HUES64 (cell line): Measurements from ENCODE around the gene ISG20L2.

Experiments used
- H3K27ac ChIP-seq: 2 replicates; pipeline ENCODE4 v1.7.0; 2013; ENCODE audit warnings: low read depth, low read length, inconsistent platforms
- H3K27me3 ChIP-seq: 2 replicates; pipeline ENCODE4 v1.6.1; 2013; ENCODE audit warnings: mild to moderate bottlenecking, low read length; ENCODE audit not compliant: insufficient read depth
- H3K36me3 ChIP-seq: 2 replicates; pipeline ENCODE4 v1.6.1; 2013; ENCODE audit warnings: mild to moderate bottlenecking, low read length; ENCODE audit not compliant: insufficient read depth
- H3K4me1 ChIP-seq: 2 replicates; pipeline ENCODE4 v1.6.1; 2013; ENCODE audit warnings: mild to moderate bottlenecking, low read length, moderate library complexity; ENCODE audit not compliant: insufficient read depth
- H3K4me3 ChIP-seq: 2 replicates; pipeline ENCODE4 v1.5.1; 2013; ENCODE audit warnings: mild to moderate bottlenecking, low read length, moderate library complexity
- H3K9ac ChIP-seq: 2 replicates; pipeline ENCODE4 v1.6.1; 2013; ENCODE audit warnings: mild to moderate bottlenecking, low read depth, low read length
- H3K9me3 ChIP-seq: 2 replicates; pipeline ENCODE4 v1.6.1; 2013; ENCODE audit warnings: low read depth, low read length; ENCODE audit not compliant: insufficient read depth
- WGBS: fragments of 150-250, 120-280 bp; methylation state at CpG from one replicate; pipeline ENCODE4 v1.1.7; 2013; ENCODE audit warnings: missing lambda C conversion rate; 5-methylcytosine and 5-hydroxymethylcytosine counted together

ISG20L2 gene

GRCh38 chr1:156704166-156704711, 24.3 kb downstream of the ISG20L2 start:
- Histone ChIP-seq H3K27ac (no peak overlapping the region), H3K4me1 (peaks cover 40% of the 10 kb centered on the region), H3K36me3 (peaks cover 24% of the 10 kb centered on the region), H3K9ac (peak overlapping the region; percentile 69), H3K9me3 (no peaks in the 10 kb centered on the region), H3K4me3 (peak overlapping the region; percentile 71), H3K27me3 (peaks cover 16% of the 10 kb centered on the region)
- 11% methylated on average over 10 of the region's 10 CpGs for WGBS

- Histone ChIP-seq H3K9me3 (no peaks in the 10 kb centered on the region), H3K27ac (no peak overlapping the region), H3K4me1 (peaks cover 35% of the 10 kb centered on the region), H3K27me3 (peaks cover 16% of the 10 kb centered on the region), H3K36me3 (peaks cover 29% of the 10 kb centered on the region), H3K9ac (peak overlapping the region; percentile 69), H3K4me3 (peak overlapping the region; percentile 71)
- 6% methylated on average over 4 of the region's 4 CpGs for WGBS
Measured at GRCh38 chr1:156703741-156704140, 24.8 kb downstream of the ISG20L2 start.

GRCh38 chr1:156703336-156703735, 25.2 kb downstream of the ISG20L2 start:
- Histone ChIP-seq H3K4me1 (peaks cover 31% of the 10 kb centered on the region), H3K36me3 (peaks cover 31% of the 10 kb centered on the region), H3K27ac (no peak overlapping the region), H3K4me3 (peak overlapping the region; percentile 71), H3K9ac (no peak overlapping the region), H3K9me3 (no peaks in the 10 kb centered on the region), H3K27me3 (peaks cover 16% of the 10 kb centered on the region)
- 87% methylated on average over 4 of the region's 4 CpGs for WGBS

GRCh38 chr1:156700736-156701531, 27.6 kb downstream of the ISG20L2 start:
- Histone ChIP-seq H3K36me3 (peaks cover 36% of the 10 kb centered on the region), H3K27ac (no peak overlapping the region), H3K4me3 (no peak overlapping the region), H3K27me3 (peaks cover 16% of the 10 kb centered on the region), H3K4me1 (peaks cover 19% of the 10 kb centered on the region), H3K9ac (no peak overlapping the region), H3K9me3 (no peaks in the 10 kb centered on the region)
- WGBS, result 72% methylated on average over 5 of the region's 8 CpGs

GRCh38 chr1:156698995-156699394, 29.6 kb downstream of the ISG20L2 start:
- WGBS, result 93% methylated on average over 1 of the region's 1 CpG
- Histone ChIP-seq H3K4me1 (peaks cover 22% of the 10 kb centered on the region), H3K4me3 (no peak overlapping the region), H3K27ac (no peak overlapping the region), H3K9me3 (no peaks in the 10 kb centered on the region), H3K9ac (no peak overlapping the region), H3K36me3 (peaks cover 36% of the 10 kb centered on the region), H3K27me3 (peaks cover 3% of the 10 kb centered on the region; the same call in 1 of the 2 replicates)

GRCh38 chr1:156697481-156697880, 31.1 kb downstream of the ISG20L2 start:
- 89% methylated on average over 8 of the region's 8 CpGs for WGBS
- no peaks in the 10 kb centered on the region for H3K27me3 ChIP-seq
- H3K36me3 ChIP-seq, result peaks cover 36% of the 10 kb centered on the region
- no peaks in the 10 kb centered on the region for H3K9me3 ChIP-seq
- H3K27ac ChIP-seq, result no peak overlapping the region
- no peak overlapping the region for H3K4me3 ChIP-seq
- H3K4me1 ChIP-seq, result peaks cover 26% of the 10 kb centered on the region
- no peak overlapping the region for H3K9ac ChIP-seq

GRCh38 chr1:156696755-156697154, 31.8 kb downstream of the ISG20L2 start:
- H3K36me3 ChIP-seq, result peaks cover 36% of the 10 kb centered on the region
- WGBS, result 92% methylated on average over 8 of the region's 8 CpGs
- no peak overlapping the region for H3K9ac ChIP-seq
- no peaks in the 10 kb centered on the region for H3K9me3 ChIP-seq
- H3K4me3 ChIP-seq, result no peak overlapping the region
- no peak overlapping the region for H3K27ac ChIP-seq
- H3K4me1 ChIP-seq, result peaks cover 33% of the 10 kb centered on the region
- no peaks in the 10 kb centered on the region for H3K27me3 ChIP-seq

GRCh38 chr1:156694690-156694962, 33.9 kb downstream of the ISG20L2 start:
- Histone ChIP-seq H3K9ac (peak overlapping the region; percentile 12; the same call in 1 of the 2 replicates), H3K4me1 (peaks cover 48% of the 10 kb centered on the region), H3K4me3 (no peak overlapping the region; the same call in 1 of the 2 replicates), H3K27me3 (no peaks in the 10 kb centered on the region; the same call in 1 of the 2 replicates), H3K9me3 (no peaks in the 10 kb centered on the region), H3K27ac (peak overlapping the region; percentile 92), H3K36me3 (peaks cover 16% of the 10 kb centered on the region)
- 70% methylated on average over 5 of the region's 5 CpGs for WGBS

GRCh38 chr1:156693848-156694689, 34.5 kb downstream of the ISG20L2 start:
- H3K4me1 ChIP-seq, result peaks cover 52% of the 10 kb centered on the region
- no peaks in the 10 kb centered on the region for H3K9me3 ChIP-seq
- WGBS, result 37% methylated on average over 12 of the region's 12 CpGs
- H3K27ac ChIP-seq, result peak overlapping the region; percentile 92
- peak overlapping the region; percentile 59 for H3K9ac ChIP-seq
- H3K36me3 ChIP-seq, result peaks cover 11% of the 10 kb centered on the region
- H3K27me3 ChIP-seq, result no peaks in the 10 kb centered on the region; the same call in 1 of the 2 replicates
- H3K4me3 ChIP-seq, result peak overlapping the region; percentile 41

GRCh38 chr1:156692925-156693847, 35.4 kb downstream of the ISG20L2 start:
- Histone ChIP-seq H3K36me3 (peaks cover 5% of the 10 kb centered on the region; the same call in 1 of the 2 replicates), H3K27me3 (no peaks in the 10 kb centered on the region; the same call in 1 of the 2 replicates), H3K9ac (peak overlapping the region; percentile 59), H3K9me3 (no peaks in the 10 kb centered on the region), H3K27ac (peak overlapping the region; percentile 92), H3K4me1 (peaks cover 52% of the 10 kb centered on the region), H3K4me3 (peak overlapping the region; percentile 41)
- WGBS, result 6% methylated on average over 16 of the region's 16 CpGs
